ENCODE results near the gene ZBTB25.

DNA sequence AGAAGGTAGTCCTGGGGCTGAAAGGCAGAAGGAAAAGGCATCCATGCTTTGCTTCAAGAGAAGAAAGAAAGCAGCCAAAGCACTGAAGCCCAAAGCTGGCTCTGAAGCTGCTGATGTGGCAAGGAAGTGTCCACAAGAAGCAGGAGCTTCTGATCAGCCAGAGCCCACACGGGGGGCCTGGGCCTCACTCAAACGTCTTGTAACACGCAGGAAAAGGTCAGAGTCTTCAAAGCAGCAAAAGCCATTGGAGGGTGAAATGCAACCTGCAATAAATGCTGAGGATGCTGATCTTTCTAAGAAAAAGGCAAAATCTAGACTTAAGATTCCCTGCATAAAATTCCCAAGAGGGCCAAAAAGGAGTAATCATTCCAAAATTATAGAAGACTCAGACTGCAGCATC, 35.2 kb downstream of the ZBTB25 start:
- TF ChIP-seq EZH2 (IDR thresholded peaks at IDR 0.05; ENCODE audit: low read length) = no peak
- TF ChIP-seq, protein P1, sequence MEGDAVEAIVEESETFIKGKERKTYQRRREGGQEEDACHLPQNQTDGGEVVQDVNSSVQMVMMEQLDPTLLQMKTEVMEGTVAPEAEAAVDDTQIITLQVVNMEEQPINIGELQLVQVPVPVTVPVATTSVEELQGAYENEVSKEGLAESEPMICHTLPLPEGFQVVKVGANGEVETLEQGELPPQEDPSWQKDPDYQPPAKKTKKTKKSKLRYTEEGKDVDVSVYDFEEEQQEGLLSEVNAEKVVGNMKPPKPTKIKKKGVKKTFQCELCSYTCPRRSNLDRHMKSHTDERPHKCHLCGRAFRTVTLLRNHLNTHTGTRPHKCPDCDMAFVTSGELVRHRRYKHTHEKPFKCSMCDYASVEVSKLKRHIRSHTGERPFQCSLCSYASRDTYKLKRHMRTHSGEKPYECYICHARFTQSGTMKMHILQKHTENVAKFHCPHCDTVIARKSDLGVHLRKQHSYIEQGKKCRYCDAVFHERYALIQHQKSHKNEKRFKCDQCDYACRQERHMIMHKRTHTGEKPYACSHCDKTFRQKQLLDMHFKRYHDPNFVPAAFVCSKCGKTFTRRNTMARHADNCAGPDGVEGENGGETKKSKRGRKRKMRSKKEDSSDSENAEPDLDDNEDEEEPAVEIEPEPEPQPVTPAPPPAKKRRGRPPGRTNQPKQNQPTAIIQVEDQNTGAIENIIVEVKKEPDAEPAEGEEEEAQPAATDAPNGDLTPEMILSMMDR (optimal IDR thresholded peaks at IDR 0.05 in 1 of 3, IDR thresholded peaks at IDR 0.05 in 1 of 3, conservative IDR thresholded peaks at IDR 0.05 in 1 of 3; ENCODE audit: extremely low read depth in 1 of 3, insufficient read depth in 2 of 3, low read length in 3 of 3) = no peak
